ENCODE data around the gene RNF212B. TPM values are rescaled to one million over a fixed set of nuclear protein-coding genes. Genes with fewer than 3 reads are reported as not detected.

RNF212B gene
- total RNA-seq (not detected in 2 replicates), polyA plus RNA-seq (not detected in 2 replicates), polyA minus RNA-seq (not detected in 2 replicates), Bru-seq, nascent RNA (not detected), BruChase-seq, experiment 1, labeled RNA remaining after a 6-hour chase (percentile 2 among the genes with signal in this experiment), BruChase-seq, experiment 2, labeled RNA remaining after a 2-hour chase (percentile 1 among the genes with signal in this experiment)
- polyA plus RNA-seq (2011; cell fraction: cytosol; rRNA removed) = not detected in 2 replicates
- polyA plus RNA-seq (2011; cell fraction: nucleus; rRNA removed) = not detected in 2 replicates
- polyA plus RNA-seq (2012) = not detected in 2 replicates
- polyA minus RNA-seq (2011; cell fraction: cytosol; rRNA and poly(A)+ RNA removed) = not detected
- not detected in 2 replicates for polyA minus RNA-seq (2011; cell fraction: nucleus; rRNA and poly(A)+ RNA removed)
- long read RNA-seq, partial matches to known transcripts = 0 of 1 reads
- long read RNA-seq, other reads (novel, unspliced or antisense) = 1 of 1 reads

GRCh38 chr14:23237772-23238594, at the start of gene RNF212B:
Gene RNF212B (plus strand): TSS chr14:23237936. CDS start chr14:23240346, 2,410 bp downstream.
- Histone ChIP-seq H3K4me3 (replicated peaks in 1 of 3; ENCODE audit: insufficient read depth in 1 of 3, low read depth in 1 of 3, low read length in 3 of 3) (no peak within 1 kb of the TSS), H3K36me3 (ENCODE audit: control insufficient read depth in 2 of 2, extremely low read depth in 1 of 2, insufficient read depth in 2 of 2, low read length in 2 of 2) (no peaks in the 10 kb centered on the region), H3K9ac (replicated peaks; ENCODE audit: extremely low read depth, insufficient read depth, low read length) (peak within 1 kb of the TSS; percentile 4), H3K4me1 (ENCODE audit: control insufficient read depth, extremely low read depth, insufficient read depth, low read length) (peaks cover 5% of the 10 kb centered on the region), H2AFZ (ENCODE audit: low read depth, low read length) (peak within 1 kb of the TSS; percentile 88), H3K27ac (ENCODE audit: insufficient read depth, low read depth, low read length) (no peak within 1 kb of the TSS), H3K9me1 (replicated peaks; ENCODE audit: control insufficient read depth, extremely low read depth, insufficient read depth, low read length) (no peaks in the 10 kb centered on the region), H3K79me2 (ENCODE audit: control insufficient read depth, insufficient read depth, low read length) (no peaks in the 10 kb centered on the region), H3K27me3 (ENCODE audit: control insufficient read depth in 2 of 2, insufficient read depth in 2 of 2, low read length in 2 of 2) (peaks cover 0 to 3% of the 10 kb centered on the region in 2 experiments), H3K9me3 (replicated peaks; ENCODE audit: control insufficient read depth, insufficient read depth, low read length) (no peaks in the 10 kb centered on the region), H3K4me2 (ENCODE audit: insufficient read depth, low read length) (peak within 1 kb of the TSS; percentile 72), H4K20me1 (replicated peaks; ENCODE audit: control insufficient read depth, extremely low read depth, insufficient read depth, low read length) (no peaks in the 10 kb centered on the region)
- CTCF ChIA-PET = interaction anchor here (0.6 to 1.3 kb wide), 5 partner anchors 11 to 117 kb away, joined by 3 to 8 read pairs (median 3); no protein-coding TSS in a partner anchor
- BruUV-seq (replicated peaks) = no TSS peak
- dilution Hi-C loops (cut with MboI; ENCODE audit: extremely low pct_ligation_motif_present, low sequenced_read_pairs) = no loop called here
- intact Hi-C loops (cut with micrococcal nuclease) = no loop called here
- DNase-seq (ENCODE audit: low read depth, low spot score) (peak; percentile 75), FAIRE-seq (peak; percentile 79)
- TF ChIP-seq POLR2A (IDR thresholded peaks at IDR 0.05; ENCODE audit: low read depth, low read length) = no peak
- no peak for TF ChIP-seq FOS (IDR thresholded peaks at IDR 0.05; ENCODE audit: borderline replicate concordance, insufficient read depth, low read length)
- no peak for TF ChIP-seq GATA2 (IDR thresholded peaks at IDR 0.05; ENCODE audit: insufficient read depth, insufficient read length, low read depth, low read length)
- no peak for TF ChIP-seq JUN (IDR thresholded peaks at IDR 0.05; ENCODE audit: borderline replicate concordance, insufficient read depth, insufficient read length, low read depth)
- TF ChIP-seq MAX (IDR thresholded peaks at IDR 0.05; ENCODE audit: insufficient read depth, insufficient read length) = no peak
- TF ChIP-seq EZH2 (IDR thresholded peaks at IDR 0.05; ENCODE audit: borderline replicate concordance, low read depth, low read length, severe bottlenecking) = no peak
- TF ChIP-seq CTCF (IDR thresholded peaks at IDR 0.05; ENCODE audit: extremely low read depth in 1 of 2, insufficient read depth in 1 of 2, low read depth in 1 of 2, low read length in 2 of 2) = no peak
- TF ChIP-seq POLR2AphosphoS5 (IDR thresholded peaks at IDR 0.05; ENCODE audit: insufficient read depth, low read depth, low read length) = no peak
- no peak for TF ChIP-seq MYC (IDR thresholded peaks at IDR 0.05; ENCODE audit: low read depth, low read length)
- POLR2A ChIA-PET = no interaction called here

Data from endothelial cell of umbilical vein (primary cell).